HepG2 (cell line): ENCODE results near the gene TEDC1. TPM values are rescaled to one million over a fixed set of nuclear protein-coding genes. Genes with fewer than 3 reads are reported as not detected.

Source experiments
- ATAC-seq: fragments of 200-7000 bp; cut with Tn5 transposase; 3 replicates; pipeline ENCODE4 v1.9.1; 2020; ENCODE audit warnings: mild to moderate bottlenecking, moderate library complexity
- BruUV-seq: library from RNA; stranded (reverse); fragments of 400-500 nt; replicated peaks from 2 replicates; lab custom pipeline; 2021; lab: Mats Ljungman, UMichigan
- CTCF ChIA-PET: fragments of 300-600 bp; formaldehyde crosslinking; extraction: SDS; loops from one replicate; lab custom pipeline; 2021; ENCODE audit warnings: low total read pairs, inconsistent platforms, low intra/inter-chr PET ratio; lab: Yijun Ruan, JAX
- POLR2A ChIA-PET: fragments of 350-600 bp; sonication (Branson Sonifier 250); formaldehyde crosslinking; loops from one replicate; lab custom pipeline; 2020; ENCODE audit warnings: antibody characterized with exemption, inconsistent platforms; lab: Yijun Ruan, JAX
- DNase-seq: peaks from one replicate; pipeline ENCODE4 v3.0.0-alpha.2; 2015; ENCODE audit warnings: low spot score
- FAIRE-seq: peaks from 3 replicates; lab custom pipeline; 2011; peaks lifted over from hg19 to GRCh38; lab: Jason Lieb, UNC
- H2AFZ ChIP-seq: one replicate; pipeline ENCODE4 v1.6.1; 2011; ENCODE audit warnings: low read length, inconsistent platforms
- H3K27ac ChIP-seq: fragments of 300-600 bp; 3 replicates; pipeline ENCODE4 v1.8.0; 2011; ENCODE audit warnings: mixed run types, mild to moderate bottlenecking, mixed read lengths, low read length, inconsistent platforms; ENCODE audit not compliant: insufficient read depth; ENCODE audit errors: extremely low read length
- H3K27me3 ChIP-seq, 2 experiments: fragments of 200-600 bp in 1 of 2; 2 replicates in 1 of 2; 3 replicates in 1 of 2; pipeline versions ENCODE4 v1.6.0 to v1.8.0; 2011; ENCODE audit warnings: low read length in 2 of 2, mild to moderate bottlenecking in 2 of 2, moderate library complexity in 2 of 2, inconsistent platforms in 1 of 2; ENCODE audit not compliant: insufficient read depth in 2 of 2, control insufficient read depth in 1 of 2
- H3K36me3 ChIP-seq, 2 experiments: fragments of 200-600 bp in 1 of 2; replicated peaks in 1 of 2; 2 replicates in 1 of 2; 3 replicates in 1 of 2; pipeline versions ENCODE4 v1.5.1 to v1.8.0; 2011; ENCODE audit warnings: low read length in 2 of 2, inconsistent platforms in 1 of 2; ENCODE audit not compliant: insufficient read depth in 2 of 2, control insufficient read depth in 1 of 2
- H3K4me1 ChIP-seq: 2 replicates; pipeline ENCODE4 v1.5.1; 2012; ENCODE audit warnings: low read length, inconsistent platforms; ENCODE audit not compliant: insufficient read depth
- H3K4me2 ChIP-seq: 2 replicates; pipeline ENCODE4 v1.6.0; 2011; ENCODE audit warnings: low read depth, low read length, inconsistent platforms
- H3K4me3 ChIP-seq, 3 experiments: fragments of 200-600 bp in 1 of 3; sonication (generic), shearing (Covaris generic) in 1 of 3; replicated peaks in 1 of 3; 2 replicates each; pipeline ENCODE4 v1.5.1; 2011 to 2016; ENCODE audit warnings: low read length in 3 of 3, inconsistent platforms in 2 of 3, low read depth in 2 of 3, mild to moderate bottlenecking in 2 of 3, control low read depth in 1 of 3, mixed read lengths in 1 of 3; ENCODE audit not compliant: insufficient read depth in 1 of 3
- H3K79me2 ChIP-seq: one replicate; pipeline ENCODE4 v1.6.1; 2011; ENCODE audit warnings: low read length, inconsistent platforms; ENCODE audit not compliant: insufficient read depth
- H3K9ac ChIP-seq: 2 replicates; pipeline ENCODE4 v1.6.0; 2011; ENCODE audit warnings: mild to moderate bottlenecking, low read depth, low read length, inconsistent platforms; ENCODE audit not compliant: insufficient read depth
- H3K9me3 ChIP-seq: 2 replicates; pipeline ENCODE4 v1.5.1; 2012; ENCODE audit warnings: mild to moderate bottlenecking, low read length
- H4K20me1 ChIP-seq: 2 replicates; pipeline ENCODE4 v1.6.0; 2011; ENCODE audit warnings: inconsistent platforms, mild to moderate bottlenecking, low read length, moderate library complexity; ENCODE audit not compliant: insufficient read depth
- AGO1 ChIP-seq: fragments of 200-400 bp; formaldehyde crosslinking; IDR thresholded peaks from 2 replicates; pipeline ENCODE4 v1.6.1; 2017; ENCODE audit warnings: mild to moderate bottlenecking, low read depth, low read length, moderate library complexity; ENCODE audit not compliant: poor library complexity, severe bottlenecking
- AGO2 ChIP-seq: fragments of 200-400 bp; formaldehyde crosslinking; optimal IDR thresholded peaks from 2 replicates; pipeline ENCODE3; 2017; ENCODE audit warnings: mild to moderate bottlenecking, low read depth, low read length, moderate library complexity
- HNRNPL ChIP-seq: fragments of 200-400 bp; formaldehyde crosslinking; IDR thresholded peaks from 2 replicates; pipeline ENCODE4 v1.6.1; 2017; ENCODE audit warnings: mild to moderate bottlenecking, low read depth, low read length
- KDM2A ChIP-seq: sonication (generic); formaldehyde crosslinking; IDR thresholded peaks from 2 replicates; pipeline ENCODE4 v1.4.0; 2020; ENCODE audit warnings: low read depth, missing genetic modification reagents, borderline replicate concordance
- MED1 ChIP-seq: sonication (generic); formaldehyde crosslinking; IDR thresholded peaks from 2 replicates; pipeline ENCODE4 v1.4.0; 2020; ENCODE audit warnings: missing genetic modification reagents
- NONO ChIP-seq, 2 experiments: fragments of 450-650 bp in 1 of 2; sonication (generic) in 1 of 2; formaldehyde crosslinking in 1 of 2; IDR thresholded peaks in 1 of 2; conservative IDR thresholded peaks in 1 of 2; 2 replicates each; pipeline versions ENCODE4 v1.6.1 to v1.8.0; 2017 to 2022; ENCODE audit warnings: mild to moderate bottlenecking in 1 of 2, missing genetic modification reagents in 1 of 2, moderate library complexity in 1 of 2
- PCBP1 ChIP-seq: fragments of 200-400 bp; formaldehyde crosslinking; IDR thresholded peaks from 2 replicates; pipeline ENCODE4 v1.6.1; 2017; ENCODE audit warnings: mild to moderate bottlenecking, low read depth, low read length, borderline replicate concordance
- REXO4 ChIP-seq: sonication (generic); formaldehyde crosslinking; IDR thresholded peaks from 2 replicates; pipeline ENCODE4 v1.8.0; 2022; ENCODE audit warnings: missing genetic modification reagents, mild to moderate bottlenecking, borderline replicate concordance
- RORA ChIP-seq: sonication (generic); formaldehyde crosslinking; IDR thresholded peaks from 2 replicates; pipeline ENCODE4 v1.5.0; 2020; ENCODE audit warnings: mild to moderate bottlenecking, missing genetic modification reagents, moderate library complexity
- ZC3H13 ChIP-seq: sonication (generic); formaldehyde crosslinking; IDR thresholded peaks from 2 replicates; pipeline ENCODE4 v1.8.1; 2023; ENCODE audit warnings: mild to moderate bottlenecking, missing genetic modification reagents, moderate library complexity
- WGBS: methylation state at CpG from one replicate; pipeline ENCODE4 v1.1.6; 2017; ENCODE audit warnings: low lambda C conversion rate; 5-methylcytosine and 5-hydroxymethylcytosine counted together
- in situ Hi-C: cut with HindIII; loops from 2 replicates; pipeline ENCODE4 v1.10.0; 2017; ENCODE audit warnings: low pct_unique_long_range_greater_than_20kb; ENCODE audit not compliant: extremely low pct_ligation_motif_present
- intact Hi-C: fragments of 100-400 bp; cut with micrococcal nuclease; formaldehyde crosslinking; loops from one replicate; pipeline ENCODE4 v1.10.0; 2022; ENCODE audit not compliant: unreplicated experiment
- polyA plus RNA-seq, 8 experiments: library from polyadenylated mRNA; depleted of rRNA in 3 of 8; stranded (reverse) in 7 of 8; unstranded in 1 of 8; fragments of >200 nt; fragmentation: Illumina TruSeq in 4 of 8; extraction: Trizol in 4 of 8; gene quantifications; 2 replicates each; pipeline versions ENCODE4 v1.2.1 to v1.2.3, GENCODE V29; 2011 to 2016; ENCODE audit warnings: low read depth in 4 of 8, missing spikeins in 1 of 8, mixed read lengths in 1 of 8; ENCODE audit not compliant: insufficient read depth in 1 of 8
- total RNA-seq, 5 experiments: library from RNA; depleted of rRNA; stranded (reverse); fragments of >200 nt; fragmentation: Illumina TruSeq; extraction: Trizol; gene quantifications; 2 replicates each; pipeline ENCODE4 v1.2.3, GENCODE V29; 2016; ENCODE audit warnings: low read depth in 1 of 5
- TF ChIP-seq, protein P1 (sequence below): sonication (generic); formaldehyde crosslinking; IDR thresholded peaks from 2 replicates; pipeline ENCODE4 v1.8.0; 2022; ENCODE audit warnings: missing genetic modification reagents, mild to moderate bottlenecking, moderate library complexity, borderline replicate concordance

TEDC1 gene
- total and polyA plus RNA-seq, 2 of the 13 experiments (the other 11 are each of a cell fraction or from before 2014, with no cell fraction given): 5.7 to 27.4 TPM

DNA sequence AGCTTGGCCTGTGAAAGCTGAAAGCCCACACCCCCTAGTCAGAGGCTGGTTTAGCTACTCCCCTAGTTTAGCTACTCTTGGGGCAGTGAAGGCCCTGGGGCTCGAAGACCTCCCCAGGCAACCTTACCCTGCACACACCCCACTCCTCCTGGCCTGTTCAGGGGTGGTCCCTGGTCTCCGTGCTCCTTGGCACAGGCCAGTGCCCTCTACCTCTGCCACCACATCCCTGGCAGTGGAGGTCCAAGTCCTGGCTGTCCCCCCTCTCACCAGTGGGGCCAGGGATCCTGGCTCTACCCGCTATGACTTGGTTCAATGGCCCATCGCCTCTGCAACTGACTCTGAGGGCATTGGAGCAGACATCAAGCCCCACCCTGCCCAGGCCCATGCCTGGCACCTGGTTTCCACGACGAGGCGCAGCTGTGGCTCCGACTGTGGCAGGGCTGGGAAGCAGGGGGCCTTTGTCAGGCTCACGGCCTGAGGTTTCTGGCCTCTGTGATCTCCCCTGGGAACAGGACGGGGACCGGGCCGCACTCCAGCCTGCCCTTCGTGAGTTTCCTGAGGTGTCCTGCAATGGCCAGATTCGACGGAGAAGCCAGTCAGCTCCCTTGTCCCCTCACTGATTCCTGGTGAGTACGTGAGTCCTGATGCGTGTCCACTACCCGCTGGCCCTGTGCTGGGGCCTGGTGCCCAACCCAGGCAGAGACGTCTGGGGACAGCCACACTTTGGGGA is 41.0 kb downstream of the TEDC1 start:
- Histone ChIP-seq H3K9ac (no peak overlapping the region), H3K27me3 (peaks cover 8 to 49% of the 10 kb centered on the region in 2 experiments), H3K27ac (no peak overlapping the region), H3K4me3 (peak overlapping the region in 1 of 3 experiments; percentile 26; a peak in 1 of 6 replicates), H3K9me3 (no peaks in the 10 kb centered on the region), H3K4me2 (peak overlapping the region; percentile 30; the same call in 1 of the 2 replicates), H3K79me2 (no peaks in the 10 kb centered on the region), H3K36me3 (0 out of 5 replicates have a peak, but pooled peaks cover 0 to 6% of the 10 kb centered on the region in 2 experiments), H2AFZ (no peak overlapping the region), H3K4me1 (peaks cover 45% of the 10 kb centered on the region), H4K20me1 (no peaks in the 10 kb centered on the region)
- DNase-seq (no peak), FAIRE-seq (no peak), ATAC-seq (peak; percentile 3; the same call in 2 of the 3 replicates)
- CTCF ChIA-PET: interaction anchor here (1.1 to 1.6 kb wide), 2 partner anchors 51 to 164 kb away, joined by 3 to 6 read pairs; no protein-coding TSS in a partner anchor
- POLR2A ChIA-PET: interaction anchor here (1.1 kb wide), 1 partner anchor 43 kb away, joined by 3 read pairs; no protein-coding TSS in a partner anchor
- TF ChIP-seq HNRNPL (peak; percentile 57; the same call in 1 of the 2 replicates), NONO (IDR thresholded peaks at IDR 0.05) (no peak), NONO (CRISPR knock-in tag; conservative IDR thresholded peaks at IDR 0.05) (peak; percentile 46; the same call in 1 of the 2 replicates), PCBP1 (0 out of 2 replicates have a peak, but pooled peaks have one; percentile 12), REXO4 (0 out of 2 replicates have a peak, but pooled peaks have one; percentile 15), MED1 (CRISPR knock-in tag) (no peak), KDM2A (peak; percentile 17; the same call in 1 of the 2 replicates), RORA (no peak), ZC3H13 (0 out of 2 replicates have a peak, but pooled peaks have one; percentile 43), AGO1 (peak; percentile 80), AGO2 (peak; percentile 54)
- TF ChIP-seq, protein P1, sequence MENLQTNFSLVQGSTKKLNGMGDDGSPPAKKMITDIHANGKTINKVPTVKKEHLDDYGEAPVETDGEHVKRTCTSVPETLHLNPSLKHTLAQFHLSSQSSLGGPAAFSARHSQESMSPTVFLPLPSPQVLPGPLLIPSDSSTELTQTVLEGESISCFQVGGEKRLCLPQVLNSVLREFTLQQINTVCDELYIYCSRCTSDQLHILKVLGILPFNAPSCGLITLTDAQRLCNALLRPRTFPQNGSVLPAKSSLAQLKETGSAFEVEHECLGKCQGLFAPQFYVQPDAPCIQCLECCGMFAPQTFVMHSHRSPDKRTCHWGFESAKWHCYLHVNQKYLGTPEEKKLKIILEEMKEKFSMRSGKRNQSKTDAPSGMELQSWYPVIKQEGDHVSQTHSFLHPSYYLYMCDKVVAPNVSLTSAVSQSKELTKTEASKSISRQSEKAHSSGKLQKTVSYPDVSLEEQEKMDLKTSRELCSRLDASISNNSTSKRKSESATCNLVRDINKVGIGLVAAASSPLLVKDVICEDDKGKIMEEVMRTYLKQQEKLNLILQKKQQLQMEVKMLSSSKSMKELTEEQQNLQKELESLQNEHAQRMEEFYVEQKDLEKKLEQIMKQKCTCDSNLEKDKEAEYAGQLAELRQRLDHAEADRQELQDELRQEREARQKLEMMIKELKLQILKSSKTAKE (CRISPR knock-in tag): 0 out of 2 replicates have a peak, but pooled peaks have one; percentile 30
- intact Hi-C loops (loop anchor here (5.0 kb wide), 1 partner anchor 160 kb away; no protein-coding TSS in a partner anchor), in situ Hi-C loops (loop anchor here (5.0 kb wide), 1 partner anchor 155 kb away; no protein-coding TSS in a partner anchor)
- 34% methylated on average over 5 of the region's 19 CpGs for WGBS
- no TSS peak for BruUV-seq
